GM12801 (cell line): ENCODE measurements around the gene PPP2R1A.

Experiments used
- CTCF ChIP-seq: IDR thresholded peaks from one replicate; pipeline ENCODE4 v1.5.1; 2011; ENCODE audit warnings: control low read depth; ENCODE audit not compliant: insufficient read length; ENCODE audit errors: extremely low read depth

PPP2R1A gene

GRCh38 chr19:52211926-52212571 lies 22.2 kb downstream of the PPP2R1A start:
- TF ChIP-seq CTCF, result no peak

GRCh38 chr19:52212572-52213255 lies 22.9 kb downstream of the PPP2R1A start:
- TF ChIP-seq CTCF, result no peak

- TF ChIP-seq CTCF, result no peak
Measured at GRCh38 chr19:52214241-52214640, 24.4 kb downstream of the PPP2R1A start.

GRCh38 chr19:52216401-52216800 lies 26.5 kb downstream of the PPP2R1A start:
- TF ChIP-seq CTCF, result no peak

- TF ChIP-seq CTCF, result no peak
Measured at GRCh38 chr19:52217576-52217975, 27.7 kb downstream of the PPP2R1A start.

GRCh38 chr19:52219611-52220010 lies 29.8 kb downstream of the PPP2R1A start:
- no peak for TF ChIP-seq CTCF

- TF ChIP-seq CTCF, result no peak
Measured at GRCh38 chr19:52221031-52221430, 31.2 kb downstream of the PPP2R1A start.
